Activated CD4-positive, alpha-beta T cell treated with anti-CD3 and anti-CD28 coated beads for 36 hours (primary cell): ENCODE measurements around the gene FBXO10. TPM values are rescaled to one million over a fixed set of nuclear protein-coding genes. Genes with fewer than 3 reads are reported as not detected.

Experiments used
- ATAC-seq: fragments of 200-7000 bp; cut with Tn5 transposase; one replicate; pipeline ENCODE4 v1.10.0; 2021; ENCODE audit warnings: mild to moderate bottlenecking, moderate library complexity
- CTCF ChIA-PET: fragments of 350-600 bp; sonication (Branson Sonifier 250); formaldehyde crosslinking; loops from one replicate; lab custom pipeline; 2021; ENCODE audit warnings: antibody characterized with exemption; lab: Charles Lee
- POLR2A ChIA-PET: fragments of 350-600 bp; sonication (Branson Sonifier 250); formaldehyde crosslinking; loops from one replicate; lab custom pipeline; 2021; ENCODE audit warnings: antibody characterized with exemption, inconsistent platforms; lab: Charles Lee
- DNase-seq: peaks from one replicate; pipeline ENCODE4 v3.0.0-alpha.2; 2020
- H3K27ac Mint-ChIP-seq: one replicate; pipeline ENCODE4 v1.8.0; 2021; ENCODE audit warnings: mixed read lengths
- H3K27me3 Mint-ChIP-seq: one replicate; pipeline ENCODE4 v1.8.0; 2021; ENCODE audit warnings: mixed read lengths
- H3K36me3 Mint-ChIP-seq: one replicate; pipeline ENCODE4 v1.8.0; 2021; ENCODE audit warnings: low read depth, mixed read lengths
- H3K4me1 Mint-ChIP-seq: one replicate; pipeline ENCODE4 v1.8.0; 2021; ENCODE audit warnings: mixed read lengths
- H3K4me3 Mint-ChIP-seq: one replicate; pipeline ENCODE4 v1.8.0; 2021; ENCODE audit warnings: mild to moderate bottlenecking, moderate library complexity, mixed read lengths
- H3K9me3 Mint-ChIP-seq: one replicate; pipeline ENCODE4 v1.8.0; 2021; ENCODE audit warnings: low read depth, mixed read lengths
- intact Hi-C, 2 experiments: fragments of 100-400 bp; cut with DNase I in 1 of 2; cut with micrococcal nuclease in 1 of 2; formaldehyde crosslinking; loops; one replicate each; pipeline versions ENCODE4 v1.14.2 to v1.15.1; 2022 to 2024; cut with DNase I, micrococcal nuclease
- total RNA-seq, 2 experiments: library from RNA; stranded (reverse); gene quantifications; one replicate each; pipeline ENCODE4 v1.2.3, GENCODE V29; 2021

FBXO10 gene
- 1 to 10 TPM; 2.6 TPM for total RNA-seq

- DNase-seq, result peak; percentile 68
- peak within 1 kb of the TSS; percentile 63 for H3K27ac Mint-ChIP-seq
- H3K4me1 Mint-ChIP-seq, result peaks cover 17% of the 10 kb centered on the region
- ATAC-seq, result peak; percentile 69
- POLR2A ChIA-PET, result interaction anchor here (0.5 to 2.4 kb wide), 3 partner anchors 13 to 130 kb away, joined by 3 to 6 read pairs (median 3); partner anchors contain the start of gene TOMM5
- H3K36me3 Mint-ChIP-seq, result peaks cover 23% of the 10 kb centered on the region
- H3K27me3 Mint-ChIP-seq, result no peaks in the 10 kb centered on the region
- H3K4me3 Mint-ChIP-seq, result peak within 1 kb of the TSS; percentile 75
- CTCF ChIA-PET, result interaction anchor here (1.6 to 3.2 kb wide), 2 partner anchors 10 to 18 kb away, joined by 6 to 26 read pairs; partner anchors contain the start of gene TOMM5
- intact Hi-C loops, result loop anchor here (5.0 to 10.0 kb wide), 2 partner anchors 89 to 541 kb away; partner anchors contain the start of genes PAX5 (in 2 of the 2) and POLR1E (in 1 of the 2)
- H3K9me3 Mint-ChIP-seq, result no peaks in the 10 kb centered on the region
Observed at GRCh38 chr9:37575921-37576721, at the start of gene FBXO10. TSS of gene FBXO10 (minus strand) at chr9:37576380. CDS start at chr9:37541768, 34,612 bp downstream.

GRCh38 chr9:37625758-37626147 lies 49.6 kb upstream of the FBXO10 start:
- no peaks in the 10 kb centered on the region for H3K36me3 Mint-ChIP-seq
- no peak overlapping the region for H3K4me3 Mint-ChIP-seq
- DNase-seq, result no peak
- no peak for ATAC-seq
- H3K27me3 Mint-ChIP-seq, result peaks cover 2% of the 10 kb centered on the region
- H3K27ac Mint-ChIP-seq, result no peak overlapping the region
- no peaks in the 10 kb centered on the region for H3K4me1 Mint-ChIP-seq
- POLR2A ChIA-PET, result no interaction called here
- H3K9me3 Mint-ChIP-seq, result no peaks in the 10 kb centered on the region
- CTCF ChIA-PET, result interaction anchor here (1.0 kb wide), 1 partner anchor 193 kb away, joined by 3 read pairs; no protein-coding TSS in a partner anchor
- intact Hi-C loops, result loop anchor here in 1 of 2 experiments (5.0 to 10.0 kb wide), 2 partner anchors 37 to 61 kb away; no protein-coding TSS in a partner anchor

GRCh38 chr9:37625036-37625757 lies 49.0 kb upstream of the FBXO10 start:
- ChIA-PET CTCF (interaction anchor here (0.9 to 1.0 kb wide), 2 partner anchors 31 to 194 kb away, joined by 3 read pairs; no protein-coding TSS in a partner anchor), POLR2A (no interaction called here)
- Mint-ChIP-seq H3K4me1 (no peaks in the 10 kb centered on the region), H3K27ac (no peak overlapping the region), H3K9me3 (no peaks in the 10 kb centered on the region), H3K4me3 (no peak overlapping the region), H3K36me3 (no peaks in the 10 kb centered on the region), H3K27me3 (peaks cover 2% of the 10 kb centered on the region)
- intact Hi-C loops, result loop anchor here in 1 of 2 experiments (5.0 to 10.0 kb wide), 2 partner anchors 37 to 60 kb away; no protein-coding TSS in a partner anchor
- DNase-seq, result no peak
- ATAC-seq, result no peak

GRCh38 chr9:37624073-37624472 lies 47.9 kb upstream of the FBXO10 start:
- intact Hi-C loops, result loop anchor here in 1 of 2 experiments (10.0 kb wide), 1 partner anchor 59 kb away; no protein-coding TSS in a partner anchor
- DNase-seq (no peak), ATAC-seq (no peak)
- CTCF ChIA-PET, result interaction anchor here (0.9 kb wide), 1 partner anchor 32 kb away, joined by 3 read pairs; no protein-coding TSS in a partner anchor
- POLR2A ChIA-PET, result no interaction called here
- Mint-ChIP-seq H3K27me3 (peaks cover 2% of the 10 kb centered on the region), H3K4me3 (no peak overlapping the region), H3K4me1 (no peaks in the 10 kb centered on the region), H3K27ac (no peak overlapping the region), H3K9me3 (no peaks in the 10 kb centered on the region), H3K36me3 (no peaks in the 10 kb centered on the region)

GRCh38 chr9:37623267-37623666 lies 47.1 kb upstream of the FBXO10 start:
- Mint-ChIP-seq H3K4me3 (no peak overlapping the region), H3K36me3 (no peaks in the 10 kb centered on the region), H3K4me1 (no peaks in the 10 kb centered on the region), H3K27me3 (peaks cover 4% of the 10 kb centered on the region), H3K9me3 (no peaks in the 10 kb centered on the region), H3K27ac (no peak overlapping the region)
- CTCF ChIA-PET, result no interaction called here
- POLR2A ChIA-PET, result no interaction called here
- DNase-seq, result no peak
- intact Hi-C loops, result loop anchor here in 1 of 2 experiments (10.0 kb wide), 1 partner anchor 58 kb away; no protein-coding TSS in a partner anchor
- no peak for ATAC-seq

GRCh38 chr9:37622462-37622861 lies 46.3 kb upstream of the FBXO10 start:
- H3K4me3 Mint-ChIP-seq, result no peak overlapping the region
- H3K27me3 Mint-ChIP-seq, result peaks cover 4% of the 10 kb centered on the region
- intact Hi-C loops, result loop anchor here in 1 of 2 experiments (10.0 kb wide), 1 partner anchor 58 kb away; no protein-coding TSS in a partner anchor
- POLR2A ChIA-PET, result no interaction called here
- CTCF ChIA-PET, result no interaction called here
- H3K27ac Mint-ChIP-seq, result no peak overlapping the region
- ATAC-seq, result no peak
- H3K9me3 Mint-ChIP-seq, result no peaks in the 10 kb centered on the region
- H3K36me3 Mint-ChIP-seq, result no peaks in the 10 kb centered on the region
- no peak for DNase-seq
- no peaks in the 10 kb centered on the region for H3K4me1 Mint-ChIP-seq

- DNase-seq, result no peak
- H3K36me3 Mint-ChIP-seq, result no peaks in the 10 kb centered on the region
- H3K27ac Mint-ChIP-seq, result no peak overlapping the region
- H3K4me1 Mint-ChIP-seq, result no peaks in the 10 kb centered on the region
- H3K27me3 Mint-ChIP-seq, result peaks cover 4% of the 10 kb centered on the region
- no peak overlapping the region for H3K4me3 Mint-ChIP-seq
- H3K9me3 Mint-ChIP-seq, result no peaks in the 10 kb centered on the region
- POLR2A ChIA-PET, result no interaction called here
- intact Hi-C loops, result loop anchor here in 1 of 2 experiments (10.0 kb wide), 1 partner anchor 57 kb away; no protein-coding TSS in a partner anchor
- ATAC-seq, result no peak
- CTCF ChIA-PET, result interaction anchor here (0.8 to 1.8 kb wide), 2 partner anchors 14 to 289 kb away, joined by 3 to 4 read pairs; no protein-coding TSS in a partner anchor
Observed at GRCh38 chr9:37621273-37622121, 45.3 kb upstream of the FBXO10 start.

- no peak overlapping the region for H3K27ac Mint-ChIP-seq
- H3K4me1 Mint-ChIP-seq, result no peaks in the 10 kb centered on the region
- intact Hi-C loops, result loop anchor here in 1 of 2 experiments (10.0 kb wide), 1 partner anchor 56 kb away; no protein-coding TSS in a partner anchor
- no peak for DNase-seq
- no peaks in the 10 kb centered on the region for H3K9me3 Mint-ChIP-seq
- ATAC-seq, result no peak
- no peaks in the 10 kb centered on the region for H3K36me3 Mint-ChIP-seq
- no peak overlapping the region for H3K4me3 Mint-ChIP-seq
- H3K27me3 Mint-ChIP-seq, result peaks cover 4% of the 10 kb centered on the region
- ChIA-PET POLR2A (no interaction called here), CTCF (interaction anchor here (0.7 to 1.8 kb wide), 2 partner anchors 12 to 36 kb away, joined by 4 read pairs; no protein-coding TSS in a partner anchor)
Observed at GRCh38 chr9:37620396-37620795, 44.2 kb upstream of the FBXO10 start.

- ChIA-PET CTCF (no interaction called here), POLR2A (no interaction called here)
- ATAC-seq (no peak), DNase-seq (no peak)
- peaks cover 4% of the 10 kb centered on the region for H3K27me3 Mint-ChIP-seq
- H3K36me3 Mint-ChIP-seq, result no peaks in the 10 kb centered on the region
- no peak overlapping the region for H3K27ac Mint-ChIP-seq
- no peaks in the 10 kb centered on the region for H3K4me1 Mint-ChIP-seq
- no peaks in the 10 kb centered on the region for H3K9me3 Mint-ChIP-seq
- intact Hi-C loops, result loop anchor here in 1 of 2 experiments (10.0 kb wide), 1 partner anchor 55 kb away; no protein-coding TSS in a partner anchor
- no peak overlapping the region for H3K4me3 Mint-ChIP-seq
Observed at GRCh38 chr9:37619806-37620205, 43.6 kb upstream of the FBXO10 start.

- Mint-ChIP-seq H3K4me3 (no peak overlapping the region), H3K9me3 (no peaks in the 10 kb centered on the region), H3K27me3 (peaks cover 7% of the 10 kb centered on the region), H3K27ac (no peak overlapping the region), H3K36me3 (no peaks in the 10 kb centered on the region), H3K4me1 (no peaks in the 10 kb centered on the region)
- DNase-seq (no peak), ATAC-seq (no peak)
- ChIA-PET POLR2A (no interaction called here), CTCF (no interaction called here)
- intact Hi-C loops, result no loop called here
Observed at GRCh38 chr9:37618817-37619216, 42.6 kb upstream of the FBXO10 start.
